Upper lobe of left lung (tissue), 4 donors: ENCODE measurements around the gene CENPQ.

ENCODE experiments used
- EP300 ChIP-seq, 4 donors: sonication (generic); formaldehyde crosslinking; IDR thresholded peaks; one replicate each; pipeline ENCODE4 v1.5.1; 2017; ENCODE audit warnings: antibody characterized with exemption in 4 of 4, control low read depth in 2 of 4
- POLR2A ChIP-seq, 4 donors: fragments of 450-650 bp; IDR thresholded peaks; one replicate each; pipeline ENCODE4 v1.5.1; 2016 to 2017; ENCODE audit warnings: antibody characterized with exemption in 4 of 4, mild to moderate bottlenecking in 2 of 4
- POLR2AphosphoS5 ChIP-seq, 2 donors: sonication (generic); formaldehyde crosslinking; IDR thresholded peaks; one replicate each; pipeline ENCODE4 v1.5.1; 2017; ENCODE audit warnings: antibody characterized with exemption in 2 of 2
- TF ChIP-seq, protein P1 (sequence below), 6 experiments: fragments of 450-650 bp in 4 of 6; fragments of 200-600 bp in 2 of 6; sonication (generic) in 2 of 6; IDR thresholded peaks; one replicate each; pipeline ENCODE4 v1.5.1; 2016 to 2019; ENCODE audit warnings: antibody characterized with exemption in 6 of 6

DNA sequence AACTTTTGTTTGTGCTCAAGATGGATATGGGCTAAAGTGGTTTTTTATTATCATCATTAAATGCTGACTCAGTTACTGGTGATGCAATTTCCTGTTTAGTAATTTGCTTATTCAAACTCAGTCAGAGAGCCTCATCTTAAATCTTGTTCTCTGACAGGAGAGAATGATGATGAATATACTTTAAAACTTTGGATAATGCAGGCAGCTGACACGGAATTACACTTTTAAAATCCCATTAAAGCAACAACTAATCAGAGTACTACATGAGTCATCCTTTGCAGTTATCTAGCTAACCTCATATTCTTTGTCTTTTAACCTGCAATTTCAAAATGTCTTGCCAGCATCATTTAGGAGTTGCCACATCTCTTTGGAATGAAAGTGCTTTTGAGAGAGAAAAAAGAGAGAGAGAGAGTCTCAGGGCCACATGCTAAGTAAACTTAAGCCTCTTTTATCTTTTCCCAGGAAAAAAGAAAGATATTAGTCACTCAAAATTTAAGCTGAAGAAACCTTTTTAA is 78.1 kb downstream of the CENPQ start:
- TF ChIP-seq POLR2A (IDR thresholded peaks at IDR 0.05) (no peak), EP300 (IDR thresholded peaks at IDR 0.05) (no peak), POLR2AphosphoS5 (IDR thresholded peaks at IDR 0.05) (no peak)
- TF ChIP-seq, protein P1, sequence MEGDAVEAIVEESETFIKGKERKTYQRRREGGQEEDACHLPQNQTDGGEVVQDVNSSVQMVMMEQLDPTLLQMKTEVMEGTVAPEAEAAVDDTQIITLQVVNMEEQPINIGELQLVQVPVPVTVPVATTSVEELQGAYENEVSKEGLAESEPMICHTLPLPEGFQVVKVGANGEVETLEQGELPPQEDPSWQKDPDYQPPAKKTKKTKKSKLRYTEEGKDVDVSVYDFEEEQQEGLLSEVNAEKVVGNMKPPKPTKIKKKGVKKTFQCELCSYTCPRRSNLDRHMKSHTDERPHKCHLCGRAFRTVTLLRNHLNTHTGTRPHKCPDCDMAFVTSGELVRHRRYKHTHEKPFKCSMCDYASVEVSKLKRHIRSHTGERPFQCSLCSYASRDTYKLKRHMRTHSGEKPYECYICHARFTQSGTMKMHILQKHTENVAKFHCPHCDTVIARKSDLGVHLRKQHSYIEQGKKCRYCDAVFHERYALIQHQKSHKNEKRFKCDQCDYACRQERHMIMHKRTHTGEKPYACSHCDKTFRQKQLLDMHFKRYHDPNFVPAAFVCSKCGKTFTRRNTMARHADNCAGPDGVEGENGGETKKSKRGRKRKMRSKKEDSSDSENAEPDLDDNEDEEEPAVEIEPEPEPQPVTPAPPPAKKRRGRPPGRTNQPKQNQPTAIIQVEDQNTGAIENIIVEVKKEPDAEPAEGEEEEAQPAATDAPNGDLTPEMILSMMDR (IDR thresholded peaks at IDR 0.05) = no peak
